NCI-H1105 treated with DMSO at 0.1 percent for 48 hours (cell line): Measurements from ENCODE around the gene CMIP.

Experiments used
- DNase-seq: peaks from one replicate; lab custom pipeline; 2025; lab: John Stamatoyannopoulos, UW

Gene CMIP

GRCh38 chr16:81639931-81640680 is 195.5 kb downstream of the CMIP start:
- no peak for DNase-seq

GRCh38 chr16:81640681-81641070 is 196.1 kb downstream of the CMIP start:
- no peak for DNase-seq

- DNase-seq: peak; percentile 84
Observed at GRCh38 chr16:81641395-81642106, 196.9 kb downstream of the CMIP start.

GRCh38 chr16:81642107-81642436 is 197.5 kb downstream of the CMIP start:
- DNase-seq: no peak

GRCh38 chr16:81642943-81643342 is 198.3 kb downstream of the CMIP start:
- DNase-seq: no peak

GRCh38 chr16:81645266-81645694 is 200.7 kb downstream of the CMIP start:
- DNase-seq: peak; percentile 77

- DNase-seq: no peak
Observed at GRCh38 chr16:81645925-81646324, 201.3 kb downstream of the CMIP start.

- no peak for DNase-seq
Observed at GRCh38 chr16:81646561-81646960, 202.0 kb downstream of the CMIP start.

- DNase-seq: no peak
Observed at GRCh38 chr16:81647527-81647926, 202.9 kb downstream of the CMIP start.

- no peak for DNase-seq
Observed at GRCh38 chr16:81649561-81650184, 205.1 kb downstream of the CMIP start.

GRCh38 chr16:81650281-81650680 is 205.7 kb downstream of the CMIP start:
- DNase-seq: no peak

GRCh38 chr16:81650982-81651562 is 206.5 kb downstream of the CMIP start:
- DNase-seq: peak; percentile 23

- DNase-seq: peak; percentile 66
Observed at GRCh38 chr16:81651758-81652718, 207.4 kb downstream of the CMIP start.

GRCh38 chr16:81652798-81653505 is 208.3 kb downstream of the CMIP start:
- peak; percentile 75 for DNase-seq

GRCh38 chr16:81654346-81654745 is 209.7 kb downstream of the CMIP start:
- no peak for DNase-seq

- no peak for DNase-seq
Observed at GRCh38 chr16:81655469-81656162, 211.0 kb downstream of the CMIP start.

- no peak for DNase-seq
Observed at GRCh38 chr16:81657224-81657623, 212.6 kb downstream of the CMIP start.

GRCh38 chr16:81657781-81658180 is 213.2 kb downstream of the CMIP start:
- no peak for DNase-seq

- DNase-seq: no peak
Observed at GRCh38 chr16:81658373-81658772, 213.8 kb downstream of the CMIP start.

- no peak for DNase-seq
Observed at GRCh38 chr16:81659249-81659648, 214.6 kb downstream of the CMIP start.
